Endothelial cell of umbilical vein (primary cell): Measurements from ENCODE around the gene INPP5A. TPM values are rescaled to one million over a fixed set of nuclear protein-coding genes. Genes with fewer than 3 reads are reported as not detected.

Experiments
- BruUV-seq: library from RNA; stranded (reverse); fragments of 400-500 nt; replicated peaks from 2 replicates; lab custom pipeline; 2021; lab: Mats Ljungman, UMichigan
- CTCF ChIA-PET: fragments of 300-600, 350-600 bp; sonication (Branson Sonifier 250); formaldehyde crosslinking; loops from one replicate; lab custom pipeline; 2021; ENCODE audit warnings: antibody characterized with exemption, inconsistent platforms; lab: Charles Lee
- POLR2A ChIA-PET: fragments of 300-600, 350-600 bp; sonication (Branson Sonifier 250); formaldehyde crosslinking; loops from one replicate; lab custom pipeline; 2021; ENCODE audit warnings: antibody characterized with exemption, inconsistent platforms; lab: Charles Lee
- DNase-seq: peaks from one replicate; pipeline ENCODE4 v3.0.0-alpha.2; 2011; ENCODE audit warnings: low read depth, low spot score
- FAIRE-seq: peaks from 2 replicates; lab custom pipeline; 2011; peaks lifted over from hg19 to GRCh38; lab: Jason Lieb, UNC
- H2AFZ ChIP-seq: 2 replicates; pipeline ENCODE4 v1.6.0; 2012; ENCODE audit warnings: low read depth, low read length, control low read depth, inconsistent platforms
- H3K27ac ChIP-seq: 2 replicates; pipeline ENCODE4 v1.5.1; 2011; ENCODE audit warnings: low read depth, mild to moderate bottlenecking, control low read depth, low read length, moderate library complexity; ENCODE audit not compliant: insufficient read depth
- H3K27me3 ChIP-seq, 2 experiments: 2 replicates each; pipeline versions ENCODE4 v1.6.0 to v1.6.1; 2011; ENCODE audit warnings: low read length in 2 of 2, mixed read lengths in 1 of 2; ENCODE audit not compliant: control insufficient read depth in 2 of 2, insufficient read depth in 2 of 2
- H3K36me3 ChIP-seq, 2 experiments: 2 replicates in 1 of 2; 3 replicates in 1 of 2; pipeline ENCODE4 v1.5.1; 2011; ENCODE audit warnings: low read length in 2 of 2, mild to moderate bottlenecking in 1 of 2, moderate library complexity in 1 of 2; ENCODE audit not compliant: control insufficient read depth in 2 of 2, insufficient read depth in 2 of 2; ENCODE audit errors: extremely low read depth in 1 of 2
- H3K4me1 ChIP-seq: 3 replicates; pipeline ENCODE4 v1.5.1; 2011; ENCODE audit warnings: mild to moderate bottlenecking, low read length; ENCODE audit not compliant: control insufficient read depth, insufficient read depth; ENCODE audit errors: extremely low read depth
- H3K4me2 ChIP-seq: 2 replicates; pipeline ENCODE4 v1.6.1; 2011; ENCODE audit warnings: low read length, control low read depth, mixed read lengths; ENCODE audit not compliant: insufficient read depth
- H3K4me3 ChIP-seq, 3 experiments: fragments of 200-600 bp in 1 of 3; sonication (generic), shearing (Covaris generic) in 1 of 3; replicated peaks in 1 of 3; 2 replicates each; pipeline ENCODE4 v1.5.1; 2011 to 2016; ENCODE audit warnings: control low read depth in 3 of 3, low read length in 3 of 3, mild to moderate bottlenecking in 2 of 3, inconsistent platforms in 1 of 3, low read depth in 1 of 3, moderate library complexity in 1 of 3; ENCODE audit not compliant: insufficient read depth in 1 of 3
- H3K79me2 ChIP-seq: 2 replicates; pipeline ENCODE4 v1.6.0; 2012; ENCODE audit warnings: low read length, inconsistent platforms; ENCODE audit not compliant: control insufficient read depth, insufficient read depth
- H3K9ac ChIP-seq: replicated peaks from 2 replicates; pipeline ENCODE3; 2011; ENCODE audit warnings: low read length, control low read depth; ENCODE audit not compliant: insufficient read depth; ENCODE audit errors: extremely low read depth
- H3K9me1 ChIP-seq: replicated peaks from 3 replicates; pipeline ENCODE4 v1.6.0; 2011; ENCODE audit warnings: mild to moderate bottlenecking, low read length; ENCODE audit not compliant: control insufficient read depth, insufficient read depth; ENCODE audit errors: extremely low read depth
- H3K9me3 ChIP-seq: replicated peaks from 2 replicates; pipeline ENCODE4 v1.5.1; 2012; ENCODE audit warnings: low read length, inconsistent platforms; ENCODE audit not compliant: control insufficient read depth, insufficient read depth
- H4K20me1 ChIP-seq: replicated peaks from 2 replicates; pipeline ENCODE3; 2011; ENCODE audit warnings: mild to moderate bottlenecking, low read length; ENCODE audit not compliant: control insufficient read depth, insufficient read depth; ENCODE audit errors: extremely low read depth
- CTCF ChIP-seq, 2 donors: IDR thresholded peaks; 1 replicate in 1 of 2; 2 replicates in 1 of 2; pipeline ENCODE4 v1.5.1; 2011; ENCODE audit warnings: low read length in 2 of 2, mild to moderate bottlenecking in 2 of 2, moderate library complexity in 2 of 2, control low read depth in 1 of 2, inconsistent platforms in 1 of 2, low read depth in 1 of 2; ENCODE audit not compliant: insufficient read depth in 1 of 2; ENCODE audit errors: extremely low read depth in 1 of 2
- EZH2 ChIP-seq: IDR thresholded peaks from 2 replicates; pipeline ENCODE4 v1.6.1; 2012; ENCODE audit warnings: borderline replicate concordance, low read depth, mild to moderate bottlenecking, moderate library complexity, low read length, inconsistent platforms; ENCODE audit not compliant: severe bottlenecking
- FOS ChIP-seq: IDR thresholded peaks from 2 replicates; pipeline ENCODE4 v1.6.1; 2011; ENCODE audit warnings: mild to moderate bottlenecking, low read length, moderate library complexity, borderline replicate concordance; ENCODE audit not compliant: insufficient read depth
- GATA2 ChIP-seq: IDR thresholded peaks from 2 replicates; pipeline ENCODE4 v1.7.0; 2011; ENCODE audit warnings: low read depth, mild to moderate bottlenecking, moderate library complexity, mixed read lengths, low read length; ENCODE audit not compliant: insufficient read length, insufficient read depth
- JUN ChIP-seq: IDR thresholded peaks from 2 replicates; pipeline ENCODE4 v1.6.1; 2011; ENCODE audit warnings: borderline replicate concordance, low read depth; ENCODE audit not compliant: insufficient read length, insufficient read depth
- MAX ChIP-seq: IDR thresholded peaks from 2 replicates; pipeline ENCODE4 v1.6.1; 2011; ENCODE audit not compliant: insufficient read depth, insufficient read length
- MYC ChIP-seq: IDR thresholded peaks from one replicate; pipeline ENCODE4 v1.6.1; 2011; ENCODE audit warnings: mild to moderate bottlenecking, low read depth, low read length
- POLR2A ChIP-seq: IDR thresholded peaks from 2 replicates; pipeline ENCODE4 v1.6.1; 2012; ENCODE audit warnings: low read depth, mild to moderate bottlenecking, control low read depth, low read length
- POLR2AphosphoS5 ChIP-seq: IDR thresholded peaks from 2 replicates; pipeline ENCODE4 v1.6.1; 2012; ENCODE audit warnings: low read depth, mild to moderate bottlenecking, control low read depth, low read length, moderate library complexity; ENCODE audit not compliant: insufficient read depth
- dilution Hi-C: fragments of 300-500 bp; cut with MboI; formaldehyde crosslinking; loops from one replicate; pipeline ENCODE4 v1.15.0; 2019; ENCODE audit warnings: low sequenced_read_pairs; ENCODE audit not compliant: extremely low pct_ligation_motif_present
- intact Hi-C: fragments of 100-400 bp; cut with micrococcal nuclease; formaldehyde crosslinking; loops from one replicate; pipeline ENCODE4 v1.10.0; 2022
- polyA plus RNA-seq, 4 experiments: library from polyadenylated mRNA; depleted of rRNA in 3 of 4; stranded (reverse) in 3 of 4; unstranded in 1 of 4; fragments of >200 nt; gene quantifications; 2 replicates each; pipeline versions ENCODE4 v1.2.1 to v1.2.3, GENCODE V29; 2011 to 2012; ENCODE audit warnings: missing spikeins in 1 of 4
- total RNA-seq: library from RNA; stranded (reverse); gene quantifications from 2 replicates; pipeline ENCODE4 v1.2.3, GENCODE V29; 2021

Gene INPP5A
- total and polyA plus RNA-seq, 2 donors (not counting 3 experiments of a cell fraction or from before 2014, with no cell fraction given) = 22.9 to 33.2 TPM

- intact Hi-C loops = no loop called here
These were observed 40.8 kb downstream of the INPP5A start for GRCh38 chr10:132578287-132578951.

GRCh38 chr10:132579027-132579859 is 41.7 kb downstream of the INPP5A start:
- no peak overlapping the region for H3K4me2 ChIP-seq
- H3K27me3 ChIP-seq = no peaks in the 10 kb centered on the region
- H3K9me1 ChIP-seq = no peaks in the 10 kb centered on the region
- H2AFZ ChIP-seq = no peak overlapping the region
- FAIRE-seq (no peak), DNase-seq (no peak)
- H3K36me3 ChIP-seq = no peaks in the 10 kb centered on the region
- H3K27ac ChIP-seq = no peak overlapping the region
- H4K20me1 ChIP-seq = no peaks in the 10 kb centered on the region
- no peak overlapping the region for H3K9ac ChIP-seq
- peaks cover 15% of the 10 kb centered on the region for H3K4me1 ChIP-seq
- BruUV-seq = no TSS peak
- POLR2A ChIA-PET = interaction anchor here (1.0 kb wide), 1 partner anchor 8 kb away, joined by 3 read pairs; no protein-coding TSS in a partner anchor
- no peak overlapping the region for H3K4me3 ChIP-seq
- dilution Hi-C loops (no loop called here), intact Hi-C loops (no loop called here)
- CTCF ChIA-PET = no interaction called here
- no peak for TF ChIP-seq MAX
- TF ChIP-seq JUN = no peak
- no peak for TF ChIP-seq MYC
- TF ChIP-seq POLR2A = no peak
- no peak for TF ChIP-seq FOS
- TF ChIP-seq EZH2 = no peak
- no peak for TF ChIP-seq CTCF (IDR thresholded peaks at IDR 0.05; ENCODE audit: extremely low read depth in 1 of 2, insufficient read depth in 1 of 2, low read depth in 1 of 2, low read length in 2 of 2)
- TF ChIP-seq GATA2 = no peak
- no peak for TF ChIP-seq POLR2AphosphoS5
- no peaks in the 10 kb centered on the region for H3K9me3 ChIP-seq
- peaks cover 2% of the 10 kb centered on the region for H3K79me2 ChIP-seq

More at GRCh38 chr10:132578287-132578951, 40.8 kb downstream of the INPP5A start:
- CTCF ChIA-PET = no interaction called here
- Histone ChIP-seq H3K9ac (no peak overlapping the region), H3K9me3 (no peaks in the 10 kb centered on the region), H4K20me1 (no peaks in the 10 kb centered on the region), H3K27ac (no peak overlapping the region), H3K4me2 (no peak overlapping the region), H3K4me1 (peaks cover 14% of the 10 kb centered on the region), H2AFZ (no peak overlapping the region), H3K27me3 (no peaks in the 10 kb centered on the region), H3K36me3 (no peaks in the 10 kb centered on the region), H3K4me3 (no peak overlapping the region), H3K9me1 (no peaks in the 10 kb centered on the region), H3K79me2 (no peaks in the 10 kb centered on the region)
- BruUV-seq = no TSS peak
- DNase-seq (no peak), FAIRE-seq (no peak)
- POLR2A ChIA-PET = interaction anchor here (1.0 kb wide), 1 partner anchor 9 kb away, joined by 3 read pairs; no protein-coding TSS in a partner anchor
- no peak for TF ChIP-seq GATA2
- no peak for TF ChIP-seq MAX
- TF ChIP-seq POLR2A = no peak
- TF ChIP-seq POLR2AphosphoS5 = no peak
- dilution Hi-C loops = no loop called here
